Gastrocnemius medialis (tissue), 4 donors: ENCODE results near the gene RPRD1B. TPM values are rescaled to one million over a fixed set of nuclear protein-coding genes. Genes with fewer than 3 reads are reported as not detected.

Source experiments
- ATAC-seq, 2 donors: fragments of 150-250 bp; one replicate each; pipeline ENCODE4 v1.9.1; 2016
- DNase-seq, 2 donors: peaks; one replicate each; pipeline ENCODE4 v3.0.0-alpha.2; 2019
- H3K27ac ChIP-seq, 4 donors: fragments of 200-600 bp; sonication (generic); 1 replicate in 1 of 4; 2 replicates in 3 of 4; pipeline ENCODE4 v1.5.1; 2016 to 2018; ENCODE audit warnings: mild to moderate bottlenecking in 2 of 4, moderate library complexity in 1 of 4
- H3K27me3 ChIP-seq, 3 donors: fragments of 200-600 bp; sonication (generic) in 2 of 3; 1 replicate in 1 of 3; 2 replicates in 2 of 3; pipeline versions ENCODE4 v1.5.1 to v1.6.0; 2016 to 2019; ENCODE audit warnings: mild to moderate bottlenecking in 1 of 3, moderate library complexity in 1 of 3
- H3K36me3 ChIP-seq, 2 donors: fragments of 200-600 bp; sonication (generic) in 1 of 2; one replicate each; pipeline ENCODE4 v1.5.1; 2017 to 2018
- H3K4me1 ChIP-seq, 2 donors: fragments of 200-600 bp; sonication (generic) in 1 of 2; one replicate each; pipeline ENCODE4 v1.5.1; 2016 to 2017; ENCODE audit warnings: mild to moderate bottlenecking in 2 of 2
- H3K4me3 ChIP-seq, 4 donors: fragments of 200-600 bp; sonication (generic) in 3 of 4; 1 replicate in 1 of 4; 2 replicates in 3 of 4; pipeline ENCODE4 v1.5.1; 2016 to 2019; ENCODE audit warnings: mild to moderate bottlenecking in 2 of 4
- H3K9me3 ChIP-seq, 3 donors: fragments of 200-600 bp; sonication (generic) in 2 of 3; 1 replicate in 1 of 3; 2 replicates in 2 of 3; pipeline ENCODE4 v1.5.1; 2016 to 2019
- POLR2A ChIP-seq, 2 donors: fragments of 450-650 bp; IDR thresholded peaks; one replicate each; pipeline ENCODE4 v1.6.1; 2017; ENCODE audit warnings: antibody characterized with exemption in 2 of 2, mild to moderate bottlenecking in 2 of 2, moderate library complexity in 2 of 2
- in situ Hi-C, 4 donors: fragments of 200-750 bp; cut with MboI; loops; one replicate each; pipeline versions ENCODE4 v1.15.0 to v1.8.0; 2017; ENCODE audit warnings: low sequenced_read_pairs in 4 of 4
- intact Hi-C: fragments of 100-400 bp; cut with DNase I; formaldehyde crosslinking; loops from one replicate; pipeline ENCODE4 v1.15.1; 2023; ENCODE audit warnings: low total_unique reads
- total RNA-seq, 4 donors: library from RNA; depleted of rRNA; stranded (reverse); fragments of >200 nt; gene quantifications; one replicate each; pipeline versions ENCODE4 v1.1.0 to v1.2.3, GENCODE V29; 2016
- TF ChIP-seq, protein P1 (sequence below), 5 experiments: fragments of 450-650 bp in 3 of 5; fragments of 200-600 bp in 2 of 5; sonication (generic) in 2 of 5; IDR thresholded peaks in 4 of 5; conservative IDR thresholded peaks in 1 of 5; 1 replicate in 4 of 5; 2 replicates in 1 of 5; pipeline ENCODE4 v1.5.1; 2016 to 2019; ENCODE audit warnings: antibody characterized with exemption in 5 of 5, mild to moderate bottlenecking in 3 of 5, moderate library complexity in 3 of 5

Gene RPRD1B
- total RNA-seq, 4 donors from 2014 or later, result 25.2 to 61.0 (median 40.6) TPM

- intact Hi-C loops (loop anchor here (5.0 to 10.0 kb wide), 3 partner anchors 249 to 489 kb away; partner anchors contain the start of gene BPI), in situ Hi-C loops (loop anchor here (5.0 to 25.0 kb wide), 5 partner anchors 106 to 281 kb away; partner anchors contain the start of genes TGM2 (in 2 of the 4) and LBP (in 1 of the 4))
- no peak for DNase-seq
- H3K27ac ChIP-seq, result no peak overlapping the region
- H3K4me1 ChIP-seq, result peaks cover 22 to 33% of the 10 kb centered on the region in 2 donors
- TF ChIP-seq, protein P1, sequence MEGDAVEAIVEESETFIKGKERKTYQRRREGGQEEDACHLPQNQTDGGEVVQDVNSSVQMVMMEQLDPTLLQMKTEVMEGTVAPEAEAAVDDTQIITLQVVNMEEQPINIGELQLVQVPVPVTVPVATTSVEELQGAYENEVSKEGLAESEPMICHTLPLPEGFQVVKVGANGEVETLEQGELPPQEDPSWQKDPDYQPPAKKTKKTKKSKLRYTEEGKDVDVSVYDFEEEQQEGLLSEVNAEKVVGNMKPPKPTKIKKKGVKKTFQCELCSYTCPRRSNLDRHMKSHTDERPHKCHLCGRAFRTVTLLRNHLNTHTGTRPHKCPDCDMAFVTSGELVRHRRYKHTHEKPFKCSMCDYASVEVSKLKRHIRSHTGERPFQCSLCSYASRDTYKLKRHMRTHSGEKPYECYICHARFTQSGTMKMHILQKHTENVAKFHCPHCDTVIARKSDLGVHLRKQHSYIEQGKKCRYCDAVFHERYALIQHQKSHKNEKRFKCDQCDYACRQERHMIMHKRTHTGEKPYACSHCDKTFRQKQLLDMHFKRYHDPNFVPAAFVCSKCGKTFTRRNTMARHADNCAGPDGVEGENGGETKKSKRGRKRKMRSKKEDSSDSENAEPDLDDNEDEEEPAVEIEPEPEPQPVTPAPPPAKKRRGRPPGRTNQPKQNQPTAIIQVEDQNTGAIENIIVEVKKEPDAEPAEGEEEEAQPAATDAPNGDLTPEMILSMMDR (IDR thresholded peaks at IDR 0.05 in 4 of 5, conservative IDR thresholded peaks at IDR 0.05 in 1 of 5), result no peak
- no peak for TF ChIP-seq POLR2A (IDR thresholded peaks at IDR 0.05)
- no peak for ATAC-seq
- no peaks in the 10 kb centered on the region for H3K27me3 ChIP-seq
- no peak overlapping the region for H3K4me3 ChIP-seq
- peaks cover 0 to 38% of the 10 kb centered on the region in 2 donors for H3K36me3 ChIP-seq
- no peaks in the 10 kb centered on the region for H3K9me3 ChIP-seq
Measured at GRCh38 chr20:38055848-38056247, 22.3 kb downstream of the RPRD1B start.

DNA sequence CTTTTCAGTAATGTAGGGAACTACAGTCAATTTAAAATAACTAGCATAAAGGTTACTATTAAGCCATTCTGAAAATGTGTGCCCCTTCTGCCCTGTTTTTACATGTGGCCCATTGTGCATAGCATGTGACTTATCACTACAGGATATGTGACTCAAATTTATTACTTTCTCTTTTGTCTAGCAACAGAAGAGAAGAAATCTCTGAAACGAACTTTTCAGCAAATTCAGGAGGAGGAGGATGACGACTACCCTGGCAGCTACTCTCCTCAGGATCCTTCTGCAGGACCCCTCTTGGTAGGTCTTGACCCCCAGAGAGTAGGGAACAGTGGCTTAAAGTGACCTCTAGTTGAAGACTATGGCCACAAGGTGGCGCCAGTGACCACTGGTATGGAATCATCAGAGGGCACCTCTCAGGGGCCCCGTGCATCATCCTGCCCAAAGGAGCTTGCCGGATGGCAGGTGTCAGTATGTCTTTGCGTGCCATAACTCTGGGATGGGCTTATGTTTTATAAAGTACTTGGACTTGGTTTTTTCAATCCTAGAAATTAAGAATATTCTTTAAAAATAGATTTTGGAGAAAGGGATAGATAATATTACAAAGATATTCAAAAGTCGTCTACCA is 23.9 kb downstream of the RPRD1B start:
- H3K27ac ChIP-seq, result peak overlapping the region in 3 of 4 donors; percentile 8 to 42 (median 14)
- in situ Hi-C loops, result loop anchor here (5.0 to 25.0 kb wide), 5 partner anchors 105 to 280 kb away; partner anchors contain the start of genes TGM2 (in 2 of the 4) and LBP (in 1 of the 4)

DNA sequence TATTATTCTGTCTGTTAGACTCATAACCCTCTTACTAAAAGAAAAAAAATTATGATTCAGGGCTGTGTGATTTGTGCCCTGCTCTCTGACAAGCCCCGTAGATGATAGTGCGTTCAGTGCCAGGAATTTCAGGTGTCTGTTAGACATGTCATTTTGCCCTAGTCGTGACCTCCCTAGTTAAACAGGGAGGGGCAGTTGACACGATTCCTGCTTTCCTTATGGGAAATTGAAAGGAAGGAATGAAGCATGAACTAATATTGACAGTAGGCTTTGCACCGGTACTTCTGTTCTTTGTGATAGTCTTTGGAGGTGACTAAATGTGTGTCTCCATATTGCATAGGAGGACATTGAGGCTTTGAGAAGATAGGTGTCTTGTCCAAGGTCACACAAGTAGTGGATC is 26.3 kb downstream of the RPRD1B start:
- intact Hi-C loops, result loop anchor here (5.0 to 10.0 kb wide), 3 partner anchors 245 to 493 kb away; partner anchors contain the start of gene BPI

More for the DNA sequence above, 23.9 kb downstream of the RPRD1B start:
- H3K4me1 ChIP-seq, result peaks cover 26 to 28% of the 10 kb centered on the region in 2 donors
- no peaks in the 10 kb centered on the region for H3K27me3 ChIP-seq
- no peaks in the 10 kb centered on the region for H3K9me3 ChIP-seq
- no peak for TF ChIP-seq POLR2A (IDR thresholded peaks at IDR 0.05)
- TF ChIP-seq, protein P1 (IDR thresholded peaks at IDR 0.05 in 4 of 5, conservative IDR thresholded peaks at IDR 0.05 in 1 of 5), result peak; percentile 85 to 94 (median 88)
- H3K36me3 ChIP-seq, result peaks cover 0 to 51% of the 10 kb centered on the region in 2 donors
- DNase-seq (peak; percentile 59 to 73), ATAC-seq (peak; percentile 67 to 90)
- no peak overlapping the region for H3K4me3 ChIP-seq
- intact Hi-C loops, result loop anchor here (1.0 to 10.0 kb wide), 5 partner anchors 108 to 490 kb away; partner anchors contain the start of genes BPI and TGM2

DNA sequence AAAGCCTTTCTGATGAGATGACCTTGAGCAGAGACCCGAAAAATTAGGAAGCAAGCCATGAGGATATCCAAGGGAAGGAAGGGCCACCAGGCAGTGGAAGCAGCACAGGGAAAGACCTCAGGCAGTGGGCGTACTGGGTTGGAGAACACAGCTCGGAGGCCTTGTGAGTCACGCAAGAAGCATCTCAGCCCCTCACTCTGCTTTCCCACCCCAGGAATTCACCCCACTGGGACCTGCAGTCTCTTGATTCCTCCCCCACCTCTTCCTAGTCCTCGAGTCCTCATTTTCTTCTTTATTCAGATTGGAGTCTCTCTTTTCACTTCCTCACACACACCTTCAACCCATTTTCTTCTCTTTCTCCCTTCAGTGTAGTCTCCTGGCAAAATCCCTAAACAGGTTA is 27.0 kb downstream of the RPRD1B start:
- Histone ChIP-seq H3K4me3 (no peak overlapping the region), H3K9me3 (no peaks in the 10 kb centered on the region), H3K36me3 (peaks cover 0 to 78% of the 10 kb centered on the region in 2 donors), H3K27ac (peak overlapping the region in 1 of 4 donors; percentile 44), H3K4me1 (peaks cover 26 to 30% of the 10 kb centered on the region in 2 donors), H3K27me3 (no peaks in the 10 kb centered on the region)
- intact Hi-C loops (no loop called here), in situ Hi-C loops (loop anchor here in 1 of 4 donors (25.0 kb wide), 1 partner anchor 277 kb away; the partner anchor contains the start of gene LBP)
- TF ChIP-seq, protein P1 (IDR thresholded peaks at IDR 0.05 in 4 of 5, conservative IDR thresholded peaks at IDR 0.05 in 1 of 5), result no peak
- no peak for TF ChIP-seq POLR2A (IDR thresholded peaks at IDR 0.05)
- ATAC-seq, result no peak
- no peak for DNase-seq

More for the DNA sequence above, 26.3 kb downstream of the RPRD1B start:
- H3K27me3 ChIP-seq, result no peaks in the 10 kb centered on the region
- H3K27ac ChIP-seq, result no peak overlapping the region
- ATAC-seq, result no peak
- H3K4me1 ChIP-seq, result peaks cover 23% of the 10 kb centered on the region in 2 donors
- H3K4me3 ChIP-seq, result no peak overlapping the region
- no peak for DNase-seq
- H3K9me3 ChIP-seq, result no peaks in the 10 kb centered on the region
- in situ Hi-C loops, result loop anchor here (5.0 to 25.0 kb wide), 5 partner anchors 102 to 277 kb away; partner anchors contain the start of genes TGM2 (in 2 of the 4) and LBP (in 1 of the 4)
- no peak for TF ChIP-seq POLR2A (IDR thresholded peaks at IDR 0.05)
- TF ChIP-seq, protein P1 (IDR thresholded peaks at IDR 0.05 in 4 of 5, conservative IDR thresholded peaks at IDR 0.05 in 1 of 5), result no peak
- peaks cover 0 to 73% of the 10 kb centered on the region in 2 donors for H3K36me3 ChIP-seq
